Immature natural killer cell (primary cell): ENCODE results near the gene FOSB. TPM values are rescaled to one million over a fixed set of nuclear protein-coding genes. Genes with fewer than 3 reads are reported as not detected.

ENCODE experiments used
- DNase-seq, 3 donors: peaks; one replicate each; pipeline ENCODE4 v3.0.0; 2022; ENCODE audit warnings: mixed read lengths in 1 of 3
- H3K27ac Mint-ChIP-seq, 6 donors: one replicate each; pipeline ENCODE4 v1.8.0; 2020; ENCODE audit warnings: mixed read lengths in 6 of 6, mild to moderate bottlenecking in 5 of 6, inconsistent platforms in 4 of 6, moderate library complexity in 3 of 6
- H3K27me3 Mint-ChIP-seq, 3 donors: one replicate each; pipeline ENCODE4 v1.8.0; 2020 to 2021; ENCODE audit warnings: low read depth in 3 of 3, mild to moderate bottlenecking in 3 of 3, mixed read lengths in 3 of 3, moderate library complexity in 3 of 3, inconsistent platforms in 1 of 3
- H3K36me3 Mint-ChIP-seq, 3 donors: one replicate each; pipeline ENCODE4 v1.8.0; 2020; ENCODE audit warnings: mixed read lengths in 3 of 3, inconsistent platforms in 2 of 3, mild to moderate bottlenecking in 2 of 3
- H3K4me1 Mint-ChIP-seq, 2 donors: one replicate each; pipeline ENCODE4 v1.8.0; 2020; ENCODE audit warnings: inconsistent platforms in 2 of 2, mild to moderate bottlenecking in 2 of 2, mixed read lengths in 2 of 2, moderate library complexity in 1 of 2
- H3K4me3 Mint-ChIP-seq, 5 donors: one replicate each; pipeline ENCODE4 v1.8.0; 2020; ENCODE audit warnings: mild to moderate bottlenecking in 5 of 5, mixed read lengths in 5 of 5, inconsistent platforms in 3 of 5, moderate library complexity in 3 of 5
- H3K9me3 Mint-ChIP-seq, 6 donors: one replicate each; pipeline ENCODE4 v1.8.0; 2020; ENCODE audit warnings: mild to moderate bottlenecking in 6 of 6, mixed read lengths in 6 of 6, inconsistent platforms in 4 of 6, moderate library complexity in 3 of 6
- polyA plus RNA-seq, 3 donors: library from polyadenylated mRNA; unstranded; fragments of 300-500 nt; fragmentation: Illumina TruSeq; gene quantifications; one replicate each; pipeline ENCODE4 v1.2.3, GENCODE V29; 2021

Gene FOSB
- polyA plus RNA-seq, 3 donors from 2014 or later: 11.6 to 30.1 (median 11.6) TPM

- peaks cover 0 to 6% (median 0%) of the 10 kb centered on the region in 3 donors for H3K27me3 Mint-ChIP-seq
Observed at GRCh38 chr19:45485305-45486077, 17.7 kb downstream of the FOSB start.

GRCh38 chr19:45488708-45489107, 20.9 kb downstream of the FOSB start:
- Mint-ChIP-seq H3K27me3 (peaks cover 0 to 8% (median 6%) of the 10 kb centered on the region in 3 donors), H3K27ac (peak overlapping the region in 1 of 6 donors; percentile 49), H3K36me3 (no peaks in the 10 kb centered on the region), H3K9me3 (no peaks in the 10 kb centered on the region), H3K4me1 (peaks cover 8% of the 10 kb centered on the region in 2 donors), H3K4me3 (no peak overlapping the region)
- DNase-seq: no peak

More at GRCh38 chr19:45485305-45486077, 17.7 kb downstream of the FOSB start:
- Mint-ChIP-seq H3K27ac (peak overlapping the region; percentile 34 to 86 (median 75)), H3K4me1 (peaks cover 0 to 5% of the 10 kb centered on the region in 2 donors), H3K36me3 (no peaks in the 10 kb centered on the region), H3K9me3 (no peaks in the 10 kb centered on the region), H3K4me3 (peak overlapping the region; percentile 91 to 98 (median 95))
- DNase-seq: peak; percentile 93 to 95 (median 94)

- Mint-ChIP-seq H3K27me3 (peaks cover 0 to 8% (median 4%) of the 10 kb centered on the region in 3 donors), H3K4me1 (peaks cover 6 to 9% of the 10 kb centered on the region in 2 donors), H3K4me3 (no peak overlapping the region), H3K36me3 (no peaks in the 10 kb centered on the region), H3K27ac (no peak overlapping the region), H3K9me3 (no peaks in the 10 kb centered on the region)
- DNase-seq: no peak
Observed at GRCh38 chr19:45489216-45489855, 21.5 kb downstream of the FOSB start.

- Mint-ChIP-seq H3K9me3 (no peaks in the 10 kb centered on the region), H3K36me3 (no peaks in the 10 kb centered on the region), H3K27me3 (peaks cover 6 to 12% (median 11%) of the 10 kb centered on the region in 3 donors), H3K4me1 (peaks cover 15 to 22% of the 10 kb centered on the region in 2 donors), H3K27ac (no peak overlapping the region), H3K4me3 (no peak overlapping the region)
- no peak for DNase-seq
Observed at GRCh38 chr19:45492137-45492626, 24.4 kb downstream of the FOSB start.

GRCh38 chr19:45492627-45493470, 25.1 kb downstream of the FOSB start:
- H3K36me3 Mint-ChIP-seq: no peaks in the 10 kb centered on the region
- H3K4me1 Mint-ChIP-seq: peaks cover 20 to 29% of the 10 kb centered on the region in 2 donors
- H3K4me3 Mint-ChIP-seq: peak overlapping the region in 3 of 5 donors; percentile 13 to 48 (median 24)
- H3K9me3 Mint-ChIP-seq: no peaks in the 10 kb centered on the region
- H3K27me3 Mint-ChIP-seq: peaks cover 6 to 12% (median 12%) of the 10 kb centered on the region in 3 donors
- H3K27ac Mint-ChIP-seq: no peak overlapping the region
- DNase-seq: no peak

GRCh38 chr19:45494261-45494916, 26.6 kb downstream of the FOSB start:
- DNase-seq: no peak
- H3K4me1 Mint-ChIP-seq: peaks cover 30 to 39% of the 10 kb centered on the region in 2 donors
- peaks cover 0 to 2% (median 2%) of the 10 kb centered on the region in 3 donors for H3K36me3 Mint-ChIP-seq
- H3K27ac Mint-ChIP-seq: no peak overlapping the region
- peak overlapping the region in 1 of 5 donors; percentile 8 for H3K4me3 Mint-ChIP-seq
- H3K9me3 Mint-ChIP-seq: no peaks in the 10 kb centered on the region
- peaks cover 6 to 15% (median 12%) of the 10 kb centered on the region in 3 donors for H3K27me3 Mint-ChIP-seq

GRCh38 chr19:45495178-45495577, 27.4 kb downstream of the FOSB start:
- no peaks in the 10 kb centered on the region for H3K9me3 Mint-ChIP-seq
- H3K4me1 Mint-ChIP-seq: peaks cover 34 to 43% of the 10 kb centered on the region in 2 donors
- no peak for DNase-seq

GRCh38 chr19:45496349-45496953, 28.7 kb downstream of the FOSB start:
- Mint-ChIP-seq H3K9me3 (no peaks in the 10 kb centered on the region), H3K4me1 (peaks cover 42 to 43% of the 10 kb centered on the region in 2 donors), H3K4me3 (peak overlapping the region; percentile 52 to 76 (median 70)), H3K27me3 (peaks cover 8 to 20% (median 12%) of the 10 kb centered on the region in 3 donors), H3K36me3 (peaks cover 0 to 9% (median 8%) of the 10 kb centered on the region in 3 donors), H3K27ac (no peak overlapping the region)
- DNase-seq: peak; percentile 38 to 49 (median 40)

More at GRCh38 chr19:45495178-45495577, 27.4 kb downstream of the FOSB start:
- peak overlapping the region in 1 of 6 donors; percentile 24 for H3K27ac Mint-ChIP-seq
- H3K36me3 Mint-ChIP-seq: peaks cover 0 to 4% (median 4%) of the 10 kb centered on the region in 3 donors
- peaks cover 6 to 17% (median 12%) of the 10 kb centered on the region in 3 donors for H3K27me3 Mint-ChIP-seq
- H3K4me3 Mint-ChIP-seq: peak overlapping the region; percentile 52 to 76 (median 70)

GRCh38 chr19:45497791-45498190, 30.0 kb downstream of the FOSB start:
- peak overlapping the region; percentile 75 to 88 (median 80) for H3K4me3 Mint-ChIP-seq
- peak overlapping the region in 5 of 6 donors; percentile 64 to 80 (median 70) for H3K27ac Mint-ChIP-seq
- no peak for DNase-seq
- H3K4me1 Mint-ChIP-seq: peaks cover 42 to 43% of the 10 kb centered on the region in 2 donors
- no peaks in the 10 kb centered on the region for H3K9me3 Mint-ChIP-seq
- peaks cover 9 to 16% (median 12%) of the 10 kb centered on the region in 3 donors for H3K27me3 Mint-ChIP-seq
- peaks cover 0 to 11% (median 8%) of the 10 kb centered on the region in 3 donors for H3K36me3 Mint-ChIP-seq

GRCh38 chr19:45498411-45499195, 30.8 kb downstream of the FOSB start, which contains the start of gene PPM1N:
PPM1N (plus strand) TSS chr19:45498443; CDS start chr19:45498473, 30 bp downstream.
- peaks cover 0 to 11% (median 8%) of the 10 kb centered on the region in 3 donors for H3K36me3 Mint-ChIP-seq
- H3K9me3 Mint-ChIP-seq: no peaks in the 10 kb centered on the region
- H3K4me3 Mint-ChIP-seq: peak within 1 kb of the TSS; percentile 83 to 97 (median 86)
- peaks cover 37 to 40% of the 10 kb centered on the region in 2 donors for H3K4me1 Mint-ChIP-seq
- peak within 1 kb of the TSS; percentile 12 to 92 (median 74) for H3K27ac Mint-ChIP-seq
- H3K27me3 Mint-ChIP-seq: peaks cover 9 to 12% (median 12%) of the 10 kb centered on the region in 3 donors
- DNase-seq: peak; percentile 53 to 62 (median 54)

- peak overlapping the region; percentile 53 to 73 (median 63) for H3K4me3 Mint-ChIP-seq
- H3K36me3 Mint-ChIP-seq: peaks cover 0 to 11% (median 10%) of the 10 kb centered on the region in 3 donors
- peak overlapping the region in 4 of 6 donors; percentile 12 to 92 (median 66) for H3K27ac Mint-ChIP-seq
- peak; percentile 46 for DNase-seq
- peaks cover 35 to 40% of the 10 kb centered on the region in 2 donors for H3K4me1 Mint-ChIP-seq
- peaks cover 9 to 12% (median 11%) of the 10 kb centered on the region in 3 donors for H3K27me3 Mint-ChIP-seq
- no peaks in the 10 kb centered on the region for H3K9me3 Mint-ChIP-seq
Observed at GRCh38 chr19:45499196-45500180, 31.7 kb downstream of the FOSB start.
